Measurements from ENCODE around the gene ABCC4.

DNA sequence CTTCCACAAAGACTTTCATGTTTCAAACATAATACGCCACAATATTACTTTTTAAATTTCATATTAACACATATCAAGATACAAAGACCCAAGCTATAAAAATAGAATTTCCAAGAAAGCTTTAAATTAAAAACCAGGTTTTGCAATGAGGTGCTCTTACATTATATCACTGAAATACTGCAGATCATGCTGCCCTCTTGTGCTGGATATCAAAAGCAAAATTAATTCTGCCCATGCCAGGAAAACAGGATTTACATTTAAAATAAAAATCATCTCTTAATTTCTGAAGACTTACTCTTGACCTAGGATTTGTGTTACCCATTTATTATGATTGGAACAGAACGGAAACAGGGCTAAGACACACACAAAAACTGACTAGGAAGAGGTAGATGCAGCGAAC is 145.0 kb downstream of the ABCC4 start:
- TF ChIP-seq POLR2A (IDR thresholded peaks at IDR 0.05), result no peak
- TF ChIP-seq, protein P1, sequence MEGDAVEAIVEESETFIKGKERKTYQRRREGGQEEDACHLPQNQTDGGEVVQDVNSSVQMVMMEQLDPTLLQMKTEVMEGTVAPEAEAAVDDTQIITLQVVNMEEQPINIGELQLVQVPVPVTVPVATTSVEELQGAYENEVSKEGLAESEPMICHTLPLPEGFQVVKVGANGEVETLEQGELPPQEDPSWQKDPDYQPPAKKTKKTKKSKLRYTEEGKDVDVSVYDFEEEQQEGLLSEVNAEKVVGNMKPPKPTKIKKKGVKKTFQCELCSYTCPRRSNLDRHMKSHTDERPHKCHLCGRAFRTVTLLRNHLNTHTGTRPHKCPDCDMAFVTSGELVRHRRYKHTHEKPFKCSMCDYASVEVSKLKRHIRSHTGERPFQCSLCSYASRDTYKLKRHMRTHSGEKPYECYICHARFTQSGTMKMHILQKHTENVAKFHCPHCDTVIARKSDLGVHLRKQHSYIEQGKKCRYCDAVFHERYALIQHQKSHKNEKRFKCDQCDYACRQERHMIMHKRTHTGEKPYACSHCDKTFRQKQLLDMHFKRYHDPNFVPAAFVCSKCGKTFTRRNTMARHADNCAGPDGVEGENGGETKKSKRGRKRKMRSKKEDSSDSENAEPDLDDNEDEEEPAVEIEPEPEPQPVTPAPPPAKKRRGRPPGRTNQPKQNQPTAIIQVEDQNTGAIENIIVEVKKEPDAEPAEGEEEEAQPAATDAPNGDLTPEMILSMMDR (IDR thresholded peaks at IDR 0.05), result peak in 2 of 7 experiments; percentile 21 to 36

Measured in stomach (tissue), 4 donors.